Effector memory CD4-positive, alpha-beta T cell (primary cell): ENCODE measurements around the gene UBE2F.

ENCODE experiments used
- DNase-seq, 3 donors: peaks; one replicate each; pipeline ENCODE4 v3.0.0-alpha.2; 2020
- H3K27ac ChIP-seq: 2 replicates; pipeline ENCODE4 v1.7.0; 2013; ENCODE audit warnings: mild to moderate bottlenecking, low read length, moderate library complexity; ENCODE audit not compliant: insufficient read depth, poor library complexity, severe bottlenecking
- H3K27me3 ChIP-seq: replicated peaks from 2 replicates; pipeline ENCODE4 v1.7.0; 2013; ENCODE audit warnings: mild to moderate bottlenecking, low read length; ENCODE audit not compliant: insufficient read depth, control insufficient read depth, poor library complexity, severe bottlenecking
- H3K36me3 ChIP-seq: 2 replicates; pipeline ENCODE4 v1.7.0; 2013; ENCODE audit warnings: mild to moderate bottlenecking, low read length, moderate library complexity; ENCODE audit not compliant: control insufficient read depth, insufficient read depth
- H3K4me1 ChIP-seq: 2 replicates; pipeline ENCODE4 v1.7.0; 2013; ENCODE audit warnings: low read length, mild to moderate bottlenecking; ENCODE audit not compliant: control insufficient read depth, insufficient read depth, poor library complexity, severe bottlenecking
- H3K4me3 ChIP-seq: 2 replicates; pipeline ENCODE4 v1.7.0; 2013; ENCODE audit warnings: low read length, low read depth, mild to moderate bottlenecking; ENCODE audit not compliant: insufficient read depth, poor library complexity, severe bottlenecking
- H3K9me3 ChIP-seq: 2 replicates; pipeline ENCODE4 v1.7.0; 2013; ENCODE audit warnings: mild to moderate bottlenecking, low read length, moderate library complexity; ENCODE audit not compliant: control insufficient read depth

Gene UBE2F

GRCh38 chr2:238039151-238039550 is 72.3 kb downstream of the UBE2F start:
- DNase-seq, result no peak
- H3K9me3 ChIP-seq, result no peaks in the 10 kb centered on the region
- H3K36me3 ChIP-seq, result peaks cover 63% of the 10 kb centered on the region
- H3K4me3 ChIP-seq, result no peak overlapping the region
- no peaks in the 10 kb centered on the region for H3K27me3 ChIP-seq
- H3K27ac ChIP-seq, result no peak overlapping the region
- no peaks in the 10 kb centered on the region for H3K4me1 ChIP-seq

GRCh38 chr2:238039985-238040384 is 73.2 kb downstream of the UBE2F start:
- H3K27ac ChIP-seq, result no peak overlapping the region
- H3K36me3 ChIP-seq, result peaks cover 63% of the 10 kb centered on the region
- H3K27me3 ChIP-seq, result no peaks in the 10 kb centered on the region
- no peaks in the 10 kb centered on the region for H3K9me3 ChIP-seq
- no peak overlapping the region for H3K4me3 ChIP-seq
- no peaks in the 10 kb centered on the region for H3K4me1 ChIP-seq
- DNase-seq, result no peak

GRCh38 chr2:238040918-238041317 is 74.1 kb downstream of the UBE2F start:
- no peak for DNase-seq
- no peaks in the 10 kb centered on the region for H3K9me3 ChIP-seq
- no peak overlapping the region for H3K27ac ChIP-seq
- peaks cover 55% of the 10 kb centered on the region for H3K36me3 ChIP-seq
- no peaks in the 10 kb centered on the region for H3K4me1 ChIP-seq
- no peak overlapping the region for H3K4me3 ChIP-seq
- H3K27me3 ChIP-seq, result no peaks in the 10 kb centered on the region

- H3K36me3 ChIP-seq, result peaks cover 49% of the 10 kb centered on the region
- no peak overlapping the region for H3K27ac ChIP-seq
Observed at GRCh38 chr2:238042090-238042489, 75.3 kb downstream of the UBE2F start.

GRCh38 chr2:238042849-238043584 is 76.2 kb downstream of the UBE2F start:
- peaks cover 39% of the 10 kb centered on the region for H3K36me3 ChIP-seq

More at GRCh38 chr2:238042090-238042489, 75.3 kb downstream of the UBE2F start:
- DNase-seq, result no peak
- Histone ChIP-seq H3K4me3 (no peak overlapping the region), H3K27me3 (no peaks in the 10 kb centered on the region), H3K9me3 (no peaks in the 10 kb centered on the region), H3K4me1 (no peaks in the 10 kb centered on the region)

GRCh38 chr2:238043851-238044250 is 77.0 kb downstream of the UBE2F start:
- Histone ChIP-seq H3K9me3 (no peaks in the 10 kb centered on the region), H3K4me1 (no peaks in the 10 kb centered on the region), H3K27me3 (no peaks in the 10 kb centered on the region), H3K27ac (no peak overlapping the region), H3K36me3 (peaks cover 33% of the 10 kb centered on the region), H3K4me3 (no peak overlapping the region)
- DNase-seq, result no peak

More at GRCh38 chr2:238042849-238043584, 76.2 kb downstream of the UBE2F start:
- Histone ChIP-seq H3K4me3 (no peak overlapping the region), H3K9me3 (no peaks in the 10 kb centered on the region), H3K4me1 (no peaks in the 10 kb centered on the region), H3K27me3 (no peaks in the 10 kb centered on the region), H3K27ac (no peak overlapping the region)
- DNase-seq, result no peak

GRCh38 chr2:238045575-238045974 is 78.8 kb downstream of the UBE2F start:
- H3K9me3 ChIP-seq, result no peaks in the 10 kb centered on the region
- H3K36me3 ChIP-seq, result peaks cover 19% of the 10 kb centered on the region
- H3K4me1 ChIP-seq, result no peaks in the 10 kb centered on the region
- H3K4me3 ChIP-seq, result no peak overlapping the region
- no peak for DNase-seq
- H3K27me3 ChIP-seq, result no peaks in the 10 kb centered on the region
- H3K27ac ChIP-seq, result no peak overlapping the region

- H3K36me3 ChIP-seq, result peaks cover 9% of the 10 kb centered on the region
- H3K27me3 ChIP-seq, result no peaks in the 10 kb centered on the region
- H3K27ac ChIP-seq, result no peak overlapping the region
- H3K4me1 ChIP-seq, result no peaks in the 10 kb centered on the region
- no peak overlapping the region for H3K4me3 ChIP-seq
- H3K9me3 ChIP-seq, result no peaks in the 10 kb centered on the region
- no peak for DNase-seq
Observed at GRCh38 chr2:238046725-238047270, 80.0 kb downstream of the UBE2F start.

GRCh38 chr2:238053191-238053776 is 86.5 kb downstream of the UBE2F start:
- H3K4me3 ChIP-seq, result no peak overlapping the region
- DNase-seq, result no peak

GRCh38 chr2:238055841-238056240 is 89.0 kb downstream of the UBE2F start:
- H3K4me1 ChIP-seq, result no peaks in the 10 kb centered on the region
- no peaks in the 10 kb centered on the region for H3K9me3 ChIP-seq
- H3K27me3 ChIP-seq, result no peaks in the 10 kb centered on the region
- DNase-seq, result no peak
- no peaks in the 10 kb centered on the region for H3K36me3 ChIP-seq
- no peak overlapping the region for H3K27ac ChIP-seq
- H3K4me3 ChIP-seq, result no peak overlapping the region

More at GRCh38 chr2:238053191-238053776, 86.5 kb downstream of the UBE2F start:
- Histone ChIP-seq H3K27ac (no peak overlapping the region), H3K4me1 (no peaks in the 10 kb centered on the region), H3K9me3 (no peaks in the 10 kb centered on the region), H3K27me3 (no peaks in the 10 kb centered on the region), H3K36me3 (no peaks in the 10 kb centered on the region)
